H1 (cell line): ENCODE results near the gene ALOX12. TPM values are rescaled to one million over a fixed set of nuclear protein-coding genes. Genes with fewer than 3 reads are reported as not detected.

Experiments used
- CTCF ChIA-PET: fragments of 300-600 bp; sonication (Branson Sonifier 250); formaldehyde crosslinking; loops from one replicate; lab custom pipeline; 2021; ENCODE audit not compliant: partially characterized antibody; lab: Charles Lee
- POLR2A ChIA-PET: fragments of 300-600 bp; sonication (Branson Sonifier 250); formaldehyde crosslinking; loops from one replicate; lab custom pipeline; 2021; ENCODE audit warnings: inconsistent platforms; ENCODE audit not compliant: partially characterized antibody; lab: Charles Lee
- DNase-seq, 2 experiments: peaks; one replicate each; pipeline versions ENCODE4 v3.0.0 to v3.0.0-alpha.2; 2010 to 2022; ENCODE audit warnings: low spot score in 2 of 2, low read depth in 1 of 2, mixed read lengths in 1 of 2
- FAIRE-seq: peaks from 2 replicates; lab custom pipeline; 2011; peaks lifted over from hg19 to GRCh38; lab: Jason Lieb, UNC
- H2AFZ ChIP-seq: 2 replicates; pipeline ENCODE4 v1.8.1; 2012; ENCODE audit warnings: low read length, inconsistent platforms
- H2AK5ac ChIP-seq: 2 replicates; pipeline ENCODE4 v1.6.1; 2013; ENCODE audit warnings: low read depth, low read length
- H2BK120ac ChIP-seq: replicated peaks from 2 replicates; pipeline ENCODE3; 2013; ENCODE audit warnings: low read depth, low read length, inconsistent platforms
- H2BK12ac ChIP-seq: 2 replicates; pipeline ENCODE4 v1.6.1; 2013; ENCODE audit warnings: low read depth, low read length
- H2BK15ac ChIP-seq: 2 replicates; pipeline ENCODE4 v1.6.1; 2013; ENCODE audit warnings: low read length
- H2BK20ac ChIP-seq: 2 replicates; pipeline ENCODE4 v1.6.1; 2013; ENCODE audit warnings: low read length
- H2BK5ac ChIP-seq: 2 replicates; pipeline ENCODE4 v1.6.1; 2013; ENCODE audit warnings: low read depth, low read length
- H3K14ac ChIP-seq: 2 replicates; pipeline ENCODE4 v1.6.1; 2013; ENCODE audit warnings: inconsistent platforms; ENCODE audit not compliant: insufficient read length
- H3K18ac ChIP-seq: 2 replicates; pipeline ENCODE4 v1.6.1; 2013; ENCODE audit warnings: low read length; ENCODE audit errors: extremely low read depth
- H3K23ac ChIP-seq: 2 replicates; pipeline ENCODE4 v1.6.1; 2013; ENCODE audit warnings: inconsistent platforms; ENCODE audit not compliant: insufficient read length
- H3K23me2 ChIP-seq: 2 replicates; pipeline ENCODE4 v1.6.1; 2013; ENCODE audit warnings: low read depth, low read length
- H3K27ac ChIP-seq: 2 replicates; pipeline ENCODE4 v1.6.1; 2011; ENCODE audit warnings: low read depth, low read length, inconsistent platforms
- H3K27me3 ChIP-seq, 4 experiments: replicated peaks in 1 of 4; 1 replicate in 1 of 4; 2 replicates in 3 of 4; pipeline versions ENCODE4 v1.6.1 to v1.8.1; 2011 to 2013; ENCODE audit warnings: low read length in 3 of 4, mild to moderate bottlenecking in 3 of 4, inconsistent platforms in 2 of 4, mixed read lengths in 2 of 4, moderate library complexity in 1 of 4; ENCODE audit not compliant: control insufficient read depth in 3 of 4, insufficient read depth in 3 of 4; ENCODE audit errors: extremely low read depth in 1 of 4
- H3K36me3 ChIP-seq, 4 experiments: 2 replicates each; pipeline versions ENCODE4 v1.6.1 to v1.8.1; 2011 to 2013; ENCODE audit warnings: mild to moderate bottlenecking in 4 of 4, low read length in 3 of 4, moderate library complexity in 2 of 4, control low read depth in 1 of 4, inconsistent platforms in 1 of 4; ENCODE audit not compliant: insufficient read depth in 4 of 4, control insufficient read depth in 2 of 4
- H3K4ac ChIP-seq: replicated peaks from 2 replicates; pipeline ENCODE3; 2013; ENCODE audit warnings: low read length, low read depth, mixed read lengths, inconsistent platforms; ENCODE audit not compliant: insufficient read length
- H3K4me1 ChIP-seq, 4 experiments: replicated peaks in 1 of 4; 1 replicate in 1 of 4; 2 replicates in 3 of 4; pipeline versions ENCODE4 v1.6.1 to v1.8.1; 2011 to 2013; ENCODE audit warnings: low read length in 3 of 4, inconsistent platforms in 2 of 4, mixed read lengths in 1 of 4; ENCODE audit not compliant: insufficient read depth in 4 of 4, control insufficient read depth in 3 of 4
- H3K4me2 ChIP-seq, 2 experiments: 2 replicates each; pipeline versions ENCODE4 v1.6.1 to v1.8.1; 2011 to 2013; ENCODE audit warnings: low read depth in 2 of 2, low read length in 2 of 2, control low read depth in 1 of 2, inconsistent platforms in 1 of 2, mild to moderate bottlenecking in 1 of 2; ENCODE audit not compliant: insufficient read depth in 1 of 2
- H3K4me3 ChIP-seq, 4 experiments: fragments of 200-600, 300-600 bp in 1 of 4; sonication (generic), shearing (Covaris generic), sonication (Bioruptor Twin) in 1 of 4; 2 replicates each; pipeline versions ENCODE4 v1.5.1 to v1.8.1; 2011 to 2016; ENCODE audit warnings: low read length in 4 of 4, low read depth in 3 of 4, control low read depth in 2 of 4, inconsistent platforms in 2 of 4, mild to moderate bottlenecking in 2 of 4, mixed read lengths in 1 of 4, moderate library complexity in 1 of 4; ENCODE audit not compliant: insufficient read depth in 2 of 4; ENCODE audit errors: extremely low read depth in 1 of 4
- H3K56ac ChIP-seq: replicated peaks from 2 replicates; pipeline ENCODE3; 2013; ENCODE audit warnings: low read depth, mild to moderate bottlenecking, mixed read lengths, low read length, inconsistent platforms; ENCODE audit not compliant: insufficient read length
- H3K79me1 ChIP-seq: 2 replicates; pipeline ENCODE4 v1.6.1; 2013; ENCODE audit warnings: low read depth, low read length, control low read depth
- H3K79me2 ChIP-seq, 2 experiments: 2 replicates each; pipeline versions ENCODE4 v1.6.1 to v1.8.1; 2012 to 2013; ENCODE audit warnings: low read length in 2 of 2, mild to moderate bottlenecking in 2 of 2, inconsistent platforms in 1 of 2; ENCODE audit not compliant: insufficient read depth in 2 of 2, control insufficient read depth in 1 of 2
- H3K9ac ChIP-seq, 4 experiments: replicated peaks in 1 of 4; 1 replicate in 1 of 4; 2 replicates in 3 of 4; pipeline versions ENCODE4 v1.6.1 to v1.8.1; 2011 to 2013; ENCODE audit warnings: low read depth in 3 of 4, low read length in 3 of 4, control low read depth in 2 of 4, mild to moderate bottlenecking in 2 of 4, moderate library complexity in 2 of 4, inconsistent platforms in 1 of 4; ENCODE audit errors: extremely low read depth in 1 of 4
- H3K9me3 ChIP-seq, 2 experiments: 2 replicates each; pipeline versions ENCODE4 v1.6.1 to v1.8.1; 2012 to 2013; ENCODE audit warnings: mild to moderate bottlenecking in 2 of 2, moderate library complexity in 2 of 2, control low read depth in 1 of 2, inconsistent platforms in 1 of 2, low read depth in 1 of 2, low read length in 1 of 2, mixed read lengths in 1 of 2; ENCODE audit not compliant: insufficient read depth in 2 of 2
- H4K20me1 ChIP-seq, 2 experiments: replicated peaks in 1 of 2; 2 replicates each; pipeline versions ENCODE3 to v1.8.1; 2011 to 2013; ENCODE audit warnings: inconsistent platforms in 2 of 2, low read length in 2 of 2, mild to moderate bottlenecking in 1 of 2; ENCODE audit not compliant: insufficient read depth in 2 of 2, control insufficient read depth in 1 of 2
- H4K5ac ChIP-seq: 2 replicates; pipeline ENCODE4 v1.6.1; 2013; ENCODE audit warnings: low read length, low read depth, mixed read lengths, inconsistent platforms; ENCODE audit not compliant: insufficient read length
- H4K8ac ChIP-seq: 2 replicates; pipeline ENCODE4 v1.8.0; 2013; ENCODE audit warnings: mild to moderate bottlenecking, moderate library complexity, low read length, inconsistent platforms; ENCODE audit not compliant: insufficient read depth; ENCODE audit errors: extremely low read depth
- H4K91ac ChIP-seq: replicated peaks from 2 replicates; pipeline ENCODE3; 2013; ENCODE audit warnings: low read length, mixed read lengths, inconsistent platforms; ENCODE audit not compliant: insufficient read length
- CBX8 ChIP-seq: fragments of 300-800, 300-1000 bp; sonication (generic); IDR thresholded peaks from 2 replicates; pipeline ENCODE4 v1.7.1; 2016; ENCODE audit warnings: low read depth, low read length, borderline replicate concordance
- SP4 ChIP-seq: IDR thresholded peaks from 2 replicates; pipeline ENCODE4 v1.6.1; 2012; ENCODE audit warnings: low read length, inconsistent platforms
- YY1 ChIP-seq: IDR thresholded peaks from 2 replicates; pipeline ENCODE4 v1.6.1; 2011; ENCODE audit warnings: low read depth, mild to moderate bottlenecking, low read length
- WGBS, 2 experiments: shearing (Covaris generic) in 1 of 2; methylation state at CpG; one replicate each; pipeline versions ENCODE4 v1.1.6 to v1.1.7; 2013 to 2015; ENCODE audit warnings: low lambda C conversion rate in 2 of 2, mixed read lengths in 2 of 2, inconsistent platforms in 1 of 2, low coverage in 1 of 2, missing lambda C conversion rate in 1 of 2; ENCODE audit not compliant: insufficient replicate concordance in 2 of 2, insufficient coverage in 1 of 2, insufficient read length in 1 of 2; ENCODE audit errors: extremely low coverage in 1 of 2, missing lambda C conversion rate in 1 of 2; 5-methylcytosine and 5-hydroxymethylcytosine counted together
- polyA plus RNA-seq, 7 experiments: library from polyadenylated mRNA; depleted of rRNA in 3 of 7; stranded (reverse) in 5 of 7; unstranded in 2 of 7; fragments of >200 nt in 5 of 7; fragments of 200-250 nt in 2 of 7; gene quantifications; 1 replicate in 5 of 7; 2 replicates in 1 of 7; 4 replicates in 1 of 7; pipeline versions ENCODE4 v1.2.1 to v1.2.3, GENCODE V29; 2011 to 2013; ENCODE audit warnings: missing spikeins in 2 of 7, mixed read lengths in 2 of 7
- total RNA-seq: library from RNA; stranded (reverse); fragmentation: NEBNext Ultra II Directional; extraction: Animal tissue kit (Norgen Biotek cat#: 25700); gene quantifications from 2 replicates; pipeline ENCODE4 v1.2.1, GENCODE V29; 2021
- TF ChIP-seq, protein P1 (sequence below): IDR thresholded peaks from 2 replicates; pipeline ENCODE4 v1.6.1; 2011; ENCODE audit warnings: low read length, improper control_type of control experiment

ALOX12 gene
- total and polyA plus RNA-seq, 2 of the 8 experiments (the other 6 are each of a cell fraction or from before 2014, with no cell fraction given): 1.4 to 2.0 TPM

DNA sequence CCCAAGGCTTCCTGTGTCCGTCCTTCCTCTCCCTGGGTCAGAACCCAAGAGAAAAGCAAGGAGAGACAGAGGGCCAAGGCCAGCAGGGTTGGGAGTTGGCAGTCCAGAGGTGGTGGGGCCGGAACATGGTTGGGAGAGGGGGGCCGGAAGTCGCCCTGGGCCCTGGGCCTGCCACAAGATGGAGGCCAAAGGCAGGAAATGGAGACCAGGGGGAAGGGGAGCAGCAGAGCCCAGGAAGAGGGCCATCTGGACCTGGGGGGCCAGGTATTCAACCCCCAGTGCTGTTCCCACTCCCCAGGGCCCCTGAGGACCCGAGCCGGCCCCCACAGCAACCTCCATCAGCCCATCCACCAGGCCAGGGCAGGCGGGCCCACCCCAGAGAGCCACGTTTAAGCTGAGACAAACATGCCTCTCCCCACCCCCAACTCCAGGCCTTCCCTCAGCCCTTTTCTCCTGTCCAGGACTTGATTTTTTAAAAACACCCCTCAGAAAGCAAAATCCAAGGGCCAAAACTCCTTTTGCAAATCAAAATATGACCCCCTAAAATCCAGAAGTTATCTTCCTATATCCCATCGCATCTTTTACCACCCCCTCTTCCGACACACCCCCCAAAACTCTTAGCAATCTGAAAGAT, 22.6 kb downstream of the ALOX12 start:
- no peaks in the 10 kb centered on the region for H3K79me1 ChIP-seq
- peaks cover 17% of the 10 kb centered on the region for H3K23me2 ChIP-seq
- no peak overlapping the region for H2AK5ac ChIP-seq
- no peak overlapping the region for H2AFZ ChIP-seq
- no peak overlapping the region for H3K4me3 ChIP-seq
- H3K18ac ChIP-seq: no peak overlapping the region
- CTCF ChIA-PET: interaction anchor here (0.6 to 1.6 kb wide), 4 partner anchors 15 to 1102 kb away, joined by 3 to 7 read pairs (median 4); no protein-coding TSS in a partner anchor
- no peak overlapping the region for H3K56ac ChIP-seq
- H2BK120ac ChIP-seq: no peak overlapping the region
- H3K9me3 ChIP-seq: no peaks in the 10 kb centered on the region
- H3K36me3 ChIP-seq: peaks cover 0 to 4% (median 2%) of the 10 kb centered on the region in 4 experiments; a peak in 3 of 8 replicates
- H3K4me2 ChIP-seq: no peak overlapping the region
- 87 to 100% methylated on average over 2 to 9 of the region's 10 CpGs for WGBS, 2 experiments
- H4K5ac ChIP-seq: no peak overlapping the region
- peaks cover 0 to 5% of the 10 kb centered on the region in 2 experiments; a peak in 2 of 4 replicates for H3K79me2 ChIP-seq
- H3K23ac ChIP-seq: no peak overlapping the region
- FAIRE-seq (no peak), DNase-seq (no peak)
- no peak overlapping the region for H2BK20ac ChIP-seq
- no peak overlapping the region for H2BK5ac ChIP-seq
- no peak overlapping the region for H2BK12ac ChIP-seq
- H2BK15ac ChIP-seq: 0 out of 2 replicates have a peak overlapping the region, but pooled peaks have one; percentile 29
- H3K4ac ChIP-seq: no peak overlapping the region
- no peak overlapping the region for H3K9ac ChIP-seq
- peak overlapping the region; percentile 9 for H4K8ac ChIP-seq
- H4K91ac ChIP-seq: no peak overlapping the region
- H4K20me1 ChIP-seq: no peaks in the 10 kb centered on the region
- TF ChIP-seq SP4 (no peak), CBX8 (no peak), YY1 (peak; percentile 75; the same call in 1 of the 2 replicates)
- TF ChIP-seq, protein P1, sequence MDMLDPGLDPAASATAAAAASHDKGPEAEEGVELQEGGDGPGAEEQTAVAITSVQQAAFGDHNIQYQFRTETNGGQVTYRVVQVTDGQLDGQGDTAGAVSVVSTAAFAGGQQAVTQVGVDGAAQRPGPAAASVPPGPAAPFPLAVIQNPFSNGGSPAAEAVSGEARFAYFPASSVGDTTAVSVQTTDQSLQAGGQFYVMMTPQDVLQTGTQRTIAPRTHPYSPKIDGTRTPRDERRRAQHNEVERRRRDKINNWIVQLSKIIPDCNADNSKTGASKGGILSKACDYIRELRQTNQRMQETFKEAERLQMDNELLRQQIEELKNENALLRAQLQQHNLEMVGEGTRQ: no peak
- H3K27ac ChIP-seq: no peak overlapping the region
- no peak overlapping the region for H3K14ac ChIP-seq
- H3K27me3 ChIP-seq: peaks cover 0 to 15% (median 12%) of the 10 kb centered on the region in 4 experiments; a peak in 6 of 7 replicates
- POLR2A ChIA-PET: interaction anchor here (0.9 kb wide), 1 partner anchor 160 kb away, joined by 3 read pairs; the partner anchor contains the start of gene ASGR1
- peaks cover 0 to 29% (median 15%) of the 10 kb centered on the region in 4 experiments; a peak in 6 of 7 replicates for H3K4me1 ChIP-seq
